Liver (tissue), 3 donors: ENCODE measurements around the gene TAP1.

ENCODE experiments used
- ATF3 ChIP-seq: IDR thresholded peaks from 2 replicates; pipeline ENCODE4 v1.6.1; 2016; ENCODE audit warnings: antibody characterized with exemption
- CTCF ChIP-seq: fragments of 150-350 bp; IDR thresholded peaks from 2 replicates; pipeline ENCODE4 v1.5.1; 2017; ENCODE audit warnings: improper control_type of control experiment, low read depth, low read length; ENCODE audit not compliant: missing input control
- GABPA ChIP-seq, 2 donors: IDR thresholded peaks in 1 of 2; conservative IDR thresholded peaks in 1 of 2; 2 replicates each; pipeline ENCODE4 v1.6.1; 2016; ENCODE audit warnings: antibody characterized with exemption in 2 of 2, mild to moderate bottlenecking in 1 of 2, moderate library complexity in 1 of 2
- MAX ChIP-seq: IDR thresholded peaks from 2 replicates; pipeline ENCODE4 v1.6.1; 2016; ENCODE audit warnings: antibody characterized with exemption
- NR2F2 ChIP-seq: IDR thresholded peaks from 2 replicates; pipeline ENCODE4 v1.6.1; 2016; ENCODE audit warnings: antibody characterized with exemption
- YY1 ChIP-seq: IDR thresholded peaks from 2 replicates; pipeline ENCODE4 v1.6.1; 2016; ENCODE audit warnings: antibody characterized with exemption, mild to moderate bottlenecking
- donor health status: healthy.
- donor health status: healthy.

GRCh38 chr6:32818867-32819266 is 34.6 kb downstream of the TAP1 start:
- TF ChIP-seq NR2F2, result no peak
- TF ChIP-seq CTCF, result no peak
- TF ChIP-seq YY1, result no peak
- TF ChIP-seq MAX, result no peak
- TF ChIP-seq ATF3, result no peak
- TF ChIP-seq GABPA (IDR thresholded peaks at IDR 0.05 in 1 of 2, conservative IDR thresholded peaks at IDR 0.05 in 1 of 2), result no peak
